ENCODE data around the gene TGM1.
"Not testable (repeated sequence)": the region's sequence is repeated elsewhere in the genome, so short reads cannot be mapped to it uniquely, and the experiment has no call there.

TGM1 gene

GRCh38 chr14:24228902-24229301, 34.1 kb downstream of the TGM1 start:
- Histone ChIP-seq H3K9me2 (replicated peaks; ENCODE audit: insufficient read depth, low read length) (no peaks in the 10 kb centered on the region), H3K4me3 (ENCODE audit: low read length) (no peak overlapping the region), H3K4me1 (ENCODE audit: low read length) (peaks cover 5% of the 10 kb centered on the region), H4K20me1 (ENCODE audit: insufficient read depth, low read length) (no peaks in the 10 kb centered on the region), H3K4me2 (ENCODE audit: low read depth, low read length) (no peak overlapping the region), H2AFZ (ENCODE audit: low read length) (no peak overlapping the region), H3K36me3 (replicated peaks; ENCODE audit: insufficient read depth, low read length) (no peaks in the 10 kb centered on the region), H3K9ac (ENCODE audit: low read length) (no peak overlapping the region), H3K27ac (ENCODE audit: low read length) (no peak overlapping the region), H3F3A (ENCODE audit: insufficient read depth, low read length) (no peaks in the 10 kb centered on the region), H3K79me2 (ENCODE audit: low read length) (peaks cover 41% of the 10 kb centered on the region), H3K9me3 (replicated peaks; ENCODE audit: insufficient read depth, low read length) (no peaks in the 10 kb centered on the region), H3K27me3 (replicated peaks; ENCODE audit: insufficient read depth, low read length) (no peaks in the 10 kb centered on the region)
- DNase-seq, result no peak
- TF ChIP-seq EZH2phosphoT487 (IDR thresholded peaks at IDR 0.05; ENCODE audit: low read length) (no peak), EZH2 (optimal IDR thresholded peaks at IDR 0.05; ENCODE audit: low read depth, low read length) (no peak)
- TF ChIP-seq, protein P1, sequence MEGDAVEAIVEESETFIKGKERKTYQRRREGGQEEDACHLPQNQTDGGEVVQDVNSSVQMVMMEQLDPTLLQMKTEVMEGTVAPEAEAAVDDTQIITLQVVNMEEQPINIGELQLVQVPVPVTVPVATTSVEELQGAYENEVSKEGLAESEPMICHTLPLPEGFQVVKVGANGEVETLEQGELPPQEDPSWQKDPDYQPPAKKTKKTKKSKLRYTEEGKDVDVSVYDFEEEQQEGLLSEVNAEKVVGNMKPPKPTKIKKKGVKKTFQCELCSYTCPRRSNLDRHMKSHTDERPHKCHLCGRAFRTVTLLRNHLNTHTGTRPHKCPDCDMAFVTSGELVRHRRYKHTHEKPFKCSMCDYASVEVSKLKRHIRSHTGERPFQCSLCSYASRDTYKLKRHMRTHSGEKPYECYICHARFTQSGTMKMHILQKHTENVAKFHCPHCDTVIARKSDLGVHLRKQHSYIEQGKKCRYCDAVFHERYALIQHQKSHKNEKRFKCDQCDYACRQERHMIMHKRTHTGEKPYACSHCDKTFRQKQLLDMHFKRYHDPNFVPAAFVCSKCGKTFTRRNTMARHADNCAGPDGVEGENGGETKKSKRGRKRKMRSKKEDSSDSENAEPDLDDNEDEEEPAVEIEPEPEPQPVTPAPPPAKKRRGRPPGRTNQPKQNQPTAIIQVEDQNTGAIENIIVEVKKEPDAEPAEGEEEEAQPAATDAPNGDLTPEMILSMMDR (IDR thresholded peaks at IDR 0.05; ENCODE audit: low read length), result no peak

DNA sequence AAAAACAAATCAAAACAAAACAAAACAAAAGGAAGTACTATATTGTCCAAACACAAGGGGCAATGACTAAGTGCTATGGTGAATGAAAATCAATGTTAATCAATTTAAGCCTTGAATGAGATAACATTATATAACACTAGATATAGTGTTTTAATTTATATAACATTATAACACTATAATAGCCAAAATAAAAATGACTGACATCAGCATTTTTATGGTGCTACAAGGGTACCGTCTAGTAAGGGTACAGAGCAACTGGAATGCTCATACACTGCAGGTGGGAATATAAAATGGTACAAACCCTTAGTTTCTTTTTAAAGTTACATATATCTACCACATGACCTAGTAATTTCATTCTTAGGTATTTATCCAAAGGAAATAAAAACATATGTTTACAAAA, 36.5 kb downstream of the TGM1 start:
- Histone ChIP-seq H3K4me3 (ENCODE audit: low read length) (no peak overlapping the region), H3K9me2 (replicated peaks; ENCODE audit: insufficient read depth, low read length) (no peaks in the 10 kb centered on the region), H3K27me3 (replicated peaks; ENCODE audit: insufficient read depth, low read length) (no peaks in the 10 kb centered on the region), H3K9ac (ENCODE audit: low read length) (no peak overlapping the region), H3K4me1 (ENCODE audit: low read length) (no peaks in the 10 kb centered on the region), H2AFZ (ENCODE audit: low read length) (no peak overlapping the region), H3K27ac (ENCODE audit: low read length) (no peak overlapping the region), H3K36me3 (replicated peaks; ENCODE audit: insufficient read depth, low read length) (no peaks in the 10 kb centered on the region), H3K79me2 (ENCODE audit: low read length) (peaks cover 28% of the 10 kb centered on the region), H4K20me1 (ENCODE audit: insufficient read depth, low read length) (no peaks in the 10 kb centered on the region), H3K4me2 (ENCODE audit: low read depth, low read length) (no peak overlapping the region), H3K9me3 (replicated peaks; ENCODE audit: insufficient read depth, low read length) (no peaks in the 10 kb centered on the region), H3F3A (ENCODE audit: insufficient read depth, low read length) (no peaks in the 10 kb centered on the region)
- no peak for TF ChIP-seq EZH2phosphoT487 (IDR thresholded peaks at IDR 0.05; ENCODE audit: low read length)
- TF ChIP-seq EZH2 (optimal IDR thresholded peaks at IDR 0.05; ENCODE audit: low read depth, low read length), result no peak
- TF ChIP-seq, protein P1 (IDR thresholded peaks at IDR 0.05; ENCODE audit: low read length), result no peak
- DNase-seq, result no peak

- Histone ChIP-seq H3K9me3 (replicated peaks; ENCODE audit: insufficient read depth, low read length) (no peaks in the 10 kb centered on the region), H3K4me1 (ENCODE audit: low read length) (no peaks in the 10 kb centered on the region), H2AFZ (ENCODE audit: low read length) (no peak overlapping the region), H3K4me2 (ENCODE audit: low read depth, low read length) (no peak overlapping the region), H3K36me3 (replicated peaks; ENCODE audit: insufficient read depth, low read length) (no peaks in the 10 kb centered on the region), H3K27ac (ENCODE audit: low read length) (no peak overlapping the region), H3K9ac (ENCODE audit: low read length) (no peak overlapping the region), H3K4me3 (ENCODE audit: low read length) (no peak overlapping the region), H3F3A (ENCODE audit: insufficient read depth, low read length) (no peaks in the 10 kb centered on the region), H3K27me3 (replicated peaks; ENCODE audit: insufficient read depth, low read length) (no peaks in the 10 kb centered on the region), H4K20me1 (ENCODE audit: insufficient read depth, low read length) (no peaks in the 10 kb centered on the region), H3K79me2 (ENCODE audit: low read length) (peaks cover 20% of the 10 kb centered on the region), H3K9me2 (replicated peaks; ENCODE audit: insufficient read depth, low read length) (no peaks in the 10 kb centered on the region)
- TF ChIP-seq, protein P1 (IDR thresholded peaks at IDR 0.05; ENCODE audit: low read length), result no peak
- TF ChIP-seq EZH2phosphoT487 (IDR thresholded peaks at IDR 0.05; ENCODE audit: low read length), result no peak
- no peak for TF ChIP-seq EZH2 (optimal IDR thresholded peaks at IDR 0.05; ENCODE audit: low read depth, low read length)
- no peak for DNase-seq
Observed at GRCh38 chr14:24224618-24225071, 38.3 kb downstream of the TGM1 start.

DNA sequence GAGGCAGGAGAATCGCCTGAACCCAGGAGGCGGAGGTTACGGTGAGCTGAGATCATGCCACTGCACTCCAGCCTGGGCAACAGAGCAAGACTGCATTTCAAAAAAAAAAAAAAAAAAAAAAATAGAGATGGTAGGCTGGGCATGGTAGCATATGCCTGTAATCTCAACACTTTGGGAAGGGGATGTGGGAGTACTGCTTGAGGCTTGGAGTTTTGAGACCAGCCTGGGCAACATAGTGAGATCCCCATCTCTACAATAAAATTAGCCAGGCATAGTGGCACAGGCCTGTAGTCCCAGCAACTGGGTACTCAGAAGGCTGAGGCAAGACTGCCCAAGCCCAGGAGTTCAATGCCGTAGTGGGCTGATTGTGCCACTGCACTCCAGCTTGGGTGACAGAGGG, 40.0 kb downstream of the TGM1 start:
- H4K20me1 ChIP-seq (ENCODE audit: insufficient read depth, low read length); H3K4me1 ChIP-seq (ENCODE audit: low read length); H2AFZ ChIP-seq (ENCODE audit: low read length); H3K9me3 ChIP-seq (replicated peaks; ENCODE audit: insufficient read depth, low read length); H3K36me3 ChIP-seq (replicated peaks; ENCODE audit: insufficient read depth, low read length); DNase-seq; H3K27ac ChIP-seq (ENCODE audit: low read length); H3K4me2 ChIP-seq (ENCODE audit: low read depth, low read length); H3K9ac ChIP-seq (ENCODE audit: low read length); H3F3A ChIP-seq (ENCODE audit: insufficient read depth, low read length); H3K4me3 ChIP-seq (ENCODE audit: low read length); H3K27me3 ChIP-seq (replicated peaks; ENCODE audit: insufficient read depth, low read length); H3K9me2 ChIP-seq (replicated peaks; ENCODE audit: insufficient read depth, low read length): not testable (repeated sequence)
- H3K79me2 ChIP-seq (ENCODE audit: low read length), result peaks cover 16% of the 10 kb centered on the region
